Breast epithelium (tissue), 3 donors: ENCODE results near the gene DPYD.

Experiments
- CTCF ChIP-seq, 3 donors: fragments of 450-650 bp; IDR thresholded peaks; one replicate each; pipeline ENCODE4 v1.5.1; 2016 to 2017; ENCODE audit warnings: antibody characterized with exemption in 3 of 3, mild to moderate bottlenecking in 3 of 3, moderate library complexity in 3 of 3
- POLR2AphosphoS5 ChIP-seq, 3 donors: sonication (generic); formaldehyde crosslinking; IDR thresholded peaks; one replicate each; pipeline ENCODE4 v1.6.1; 2017; ENCODE audit warnings: antibody characterized with exemption in 3 of 3

DNA sequence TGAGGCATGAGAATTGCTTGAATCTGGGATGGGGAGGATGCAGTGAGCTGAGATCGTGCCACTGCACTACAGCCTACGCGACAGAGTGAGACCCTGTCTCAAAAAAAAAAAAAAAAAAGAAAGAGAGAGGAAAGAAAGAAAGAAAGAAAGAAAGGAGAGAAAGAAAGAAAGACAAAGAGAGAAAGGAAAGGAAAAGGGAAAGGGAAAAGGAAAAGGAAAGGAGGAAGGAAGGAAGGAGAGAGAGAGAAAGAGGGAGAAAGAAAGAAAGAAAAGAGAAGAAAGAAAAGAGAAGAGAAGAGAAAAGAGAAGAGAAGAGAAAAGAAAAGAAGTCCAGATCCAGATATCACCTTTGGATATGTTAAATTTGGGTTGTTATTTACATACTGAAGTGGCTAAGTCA lies 106.0 kb downstream of the DPYD start:
- no peak for TF ChIP-seq CTCF (IDR thresholded peaks at IDR 0.05)
- TF ChIP-seq POLR2AphosphoS5 (IDR thresholded peaks at IDR 0.05), result no peak
